Smooth muscle cell (in vitro differentiated cells): ENCODE results near the gene DNAAF6. TPM values are rescaled to one million over a fixed set of nuclear protein-coding genes. Genes with fewer than 3 reads are reported as not detected.

Source experiments
- DNase-seq: peaks from one replicate; lab custom pipeline; 2025; ENCODE audit not compliant: unreplicated experiment; lab: John Stamatoyannopoulos, UW
- H2AFZ ChIP-seq: fragments of 200-600 bp; sonication (generic); 2 replicates; pipeline ENCODE4 v1.6.0; 2016; ENCODE audit warnings: antibody characterized with exemption, low read depth, mild to moderate bottlenecking
- H3F3A ChIP-seq: fragments of 200-600 bp; sonication (generic); 2 replicates; pipeline ENCODE4 v1.6.0; 2017; ENCODE audit warnings: antibody characterized with exemption, low read depth
- H3K27ac ChIP-seq: fragments of 200-600 bp; sonication (generic); 2 replicates; pipeline ENCODE4 v1.5.1; 2016; ENCODE audit warnings: low read depth, mild to moderate bottlenecking
- H3K27me3 ChIP-seq: fragments of 200-600 bp; sonication (generic); 2 replicates; pipeline ENCODE4 v1.6.1; 2016; ENCODE audit warnings: low read depth, mild to moderate bottlenecking
- H3K36me3 ChIP-seq: fragments of 200-600 bp; sonication (generic); 2 replicates; pipeline ENCODE4 v1.5.1; 2016; ENCODE audit warnings: low read depth
- H3K4me1 ChIP-seq: fragments of 200-600 bp; sonication (generic); 2 replicates; pipeline ENCODE4 v1.5.1; 2016; ENCODE audit warnings: low read depth
- H3K4me2 ChIP-seq: fragments of 200-600 bp; sonication (generic); 2 replicates; pipeline ENCODE4 v1.6.0; 2016; ENCODE audit warnings: mild to moderate bottlenecking
- H3K4me3 ChIP-seq: fragments of 200-600 bp; sonication (generic); 2 replicates; pipeline ENCODE4 v1.5.1; 2016; ENCODE audit warnings: mild to moderate bottlenecking
- H3K79me2 ChIP-seq: fragments of 200-600 bp; sonication (generic); 2 replicates; pipeline ENCODE4 v1.6.0; 2016; ENCODE audit warnings: low read depth, mild to moderate bottlenecking
- H3K9ac ChIP-seq: fragments of 200-600 bp; sonication (generic); 2 replicates; pipeline ENCODE4 v1.6.0; 2016; ENCODE audit warnings: low read depth
- H3K9me3 ChIP-seq: fragments of 200-600 bp; sonication (generic); replicated peaks from 2 replicates; pipeline ENCODE4 v1.5.1; 2016; ENCODE audit warnings: low read depth
- H4K20me1 ChIP-seq: fragments of 200-600 bp; sonication (generic); 2 replicates; pipeline ENCODE4 v1.6.0; 2016; ENCODE audit warnings: low read depth
- WGBS: methylation state at CpG from one replicate; pipeline ENCODE4 v1.1.7; 2016; ENCODE audit warnings: low lambda C conversion rate; 5-methylcytosine and 5-hydroxymethylcytosine counted together
- polyA plus RNA-seq: library from polyadenylated mRNA; unstranded; fragments of >200 nt; fragmentation: Nextera tagmentation; extraction: Ambion mirVana; gene quantifications from 2 replicates; pipeline ENCODE4 v1.2.1, GENCODE V29; 2016
- total RNA-seq: library from RNA; depleted of rRNA; stranded (reverse); fragments of >200 nt; gene quantifications from 2 replicates; pipeline ENCODE4 v1.2.3, GENCODE V29; 2014
- TF ChIP-seq, protein P1 (sequence below): fragments of 200-600 bp; sonication (generic); IDR thresholded peaks from 2 replicates; pipeline ENCODE4 v1.5.1; 2017; ENCODE audit warnings: borderline replicate concordance, mild to moderate bottlenecking, antibody characterized with exemption; ENCODE audit not compliant: insufficient read depth, poor library complexity, severe bottlenecking

DNAAF6 gene
- total and polyA plus RNA-seq, 2 experiments from 2014 or later = not detected

DNA sequence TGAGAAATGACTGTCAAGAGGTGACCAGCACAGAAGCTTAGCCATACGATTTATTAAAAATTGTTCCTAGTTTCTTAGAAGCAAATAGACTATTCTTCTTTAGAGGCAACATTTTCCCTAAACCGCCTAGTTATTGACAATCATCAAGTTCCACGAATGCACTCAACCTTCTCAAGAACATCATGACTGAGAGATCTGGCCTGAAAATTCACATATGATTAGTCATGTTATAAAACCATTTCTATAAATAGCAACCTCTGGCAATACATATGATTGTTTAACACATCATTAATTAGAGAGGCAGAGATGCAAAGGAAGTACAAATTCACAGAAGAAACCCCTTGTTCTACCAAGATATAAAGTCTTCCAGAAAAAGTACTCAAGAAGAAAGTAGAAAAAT, 6.9 kb upstream of the DNAAF6 start:
- TF ChIP-seq, protein P1, sequence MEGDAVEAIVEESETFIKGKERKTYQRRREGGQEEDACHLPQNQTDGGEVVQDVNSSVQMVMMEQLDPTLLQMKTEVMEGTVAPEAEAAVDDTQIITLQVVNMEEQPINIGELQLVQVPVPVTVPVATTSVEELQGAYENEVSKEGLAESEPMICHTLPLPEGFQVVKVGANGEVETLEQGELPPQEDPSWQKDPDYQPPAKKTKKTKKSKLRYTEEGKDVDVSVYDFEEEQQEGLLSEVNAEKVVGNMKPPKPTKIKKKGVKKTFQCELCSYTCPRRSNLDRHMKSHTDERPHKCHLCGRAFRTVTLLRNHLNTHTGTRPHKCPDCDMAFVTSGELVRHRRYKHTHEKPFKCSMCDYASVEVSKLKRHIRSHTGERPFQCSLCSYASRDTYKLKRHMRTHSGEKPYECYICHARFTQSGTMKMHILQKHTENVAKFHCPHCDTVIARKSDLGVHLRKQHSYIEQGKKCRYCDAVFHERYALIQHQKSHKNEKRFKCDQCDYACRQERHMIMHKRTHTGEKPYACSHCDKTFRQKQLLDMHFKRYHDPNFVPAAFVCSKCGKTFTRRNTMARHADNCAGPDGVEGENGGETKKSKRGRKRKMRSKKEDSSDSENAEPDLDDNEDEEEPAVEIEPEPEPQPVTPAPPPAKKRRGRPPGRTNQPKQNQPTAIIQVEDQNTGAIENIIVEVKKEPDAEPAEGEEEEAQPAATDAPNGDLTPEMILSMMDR = no peak

DNA sequence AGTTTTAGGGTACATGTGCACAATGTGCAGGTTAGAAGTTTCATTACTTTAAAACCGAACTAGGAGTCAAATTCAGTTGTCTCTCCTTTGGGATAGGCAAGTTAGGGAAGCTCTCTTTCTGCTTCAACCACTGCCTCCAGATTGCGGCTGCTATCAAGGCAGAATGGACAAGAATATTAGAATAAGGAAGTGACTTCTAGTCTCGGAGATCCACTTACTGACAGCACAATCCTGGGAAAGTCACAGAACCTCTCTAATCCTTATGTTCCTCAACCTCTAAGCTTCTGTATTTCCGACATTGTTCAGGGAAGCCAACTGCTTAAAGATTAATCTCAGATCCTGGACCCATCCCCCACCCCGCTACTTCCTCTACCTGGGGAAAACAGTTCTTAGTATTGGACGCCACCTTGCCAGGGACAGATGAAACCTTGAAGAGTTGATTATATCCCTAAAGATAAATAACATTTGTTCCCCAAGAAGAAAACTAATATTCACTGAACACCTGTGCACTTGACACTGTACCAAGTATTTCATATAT, 2.3 kb upstream of the DNAAF6 start:
- Histone ChIP-seq H3K9ac (no peak overlapping the region), H4K20me1 (no peaks in the 10 kb centered on the region), H3K4me2 (no peak overlapping the region), H3K4me1 (no peaks in the 10 kb centered on the region), H3K27ac (no peak overlapping the region), H2AFZ (no peak overlapping the region), H3F3A (no peaks in the 10 kb centered on the region), H3K9me3 (no peaks in the 10 kb centered on the region), H3K4me3 (no peak overlapping the region), H3K79me2 (no peaks in the 10 kb centered on the region), H3K27me3 (no peaks in the 10 kb centered on the region), H3K36me3 (no peaks in the 10 kb centered on the region)
- 84% methylated on average over 6 of the region's 6 CpGs for WGBS
- DNase-seq = no peak
- TF ChIP-seq, protein P1 = no peak

More for the DNA sequence above, 6.9 kb upstream of the DNAAF6 start:
- H2AFZ ChIP-seq = no peak overlapping the region
- no peak for DNase-seq
- H3F3A ChIP-seq = no peaks in the 10 kb centered on the region
- H3K4me2 ChIP-seq = no peak overlapping the region
- H3K4me3 ChIP-seq = no peak overlapping the region
- 59% methylated on average over 3 of the region's 3 CpGs for WGBS
- no peaks in the 10 kb centered on the region for H3K4me1 ChIP-seq
- H3K79me2 ChIP-seq = no peaks in the 10 kb centered on the region
- no peaks in the 10 kb centered on the region for H3K27me3 ChIP-seq
- no peak overlapping the region for H3K27ac ChIP-seq
- no peaks in the 10 kb centered on the region for H3K36me3 ChIP-seq
- no peaks in the 10 kb centered on the region for H3K9me3 ChIP-seq
- H3K9ac ChIP-seq = no peak overlapping the region
- H4K20me1 ChIP-seq = no peaks in the 10 kb centered on the region

DNA sequence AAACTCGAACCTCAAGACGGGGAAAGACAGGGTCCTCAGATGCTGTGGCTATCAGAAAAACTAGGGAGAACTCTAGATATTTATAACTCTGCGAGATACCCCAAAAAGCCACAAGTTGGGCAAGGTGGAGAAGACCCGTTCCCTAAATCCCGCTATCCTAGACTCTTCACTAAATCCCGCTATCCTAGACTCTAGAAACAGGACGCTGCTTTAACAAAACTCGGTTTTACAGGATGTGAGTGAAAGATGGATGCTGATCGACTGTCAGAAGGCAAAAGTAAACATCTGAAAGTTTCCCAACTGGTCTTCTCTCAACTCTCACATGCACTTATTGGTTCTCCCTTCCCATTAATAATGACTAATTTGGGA, 270 bp downstream of the DNAAF6 start:
- TF ChIP-seq, protein P1 = no peak
- Histone ChIP-seq H3K79me2 (no peaks in the 10 kb centered on the region), H4K20me1 (no peaks in the 10 kb centered on the region), H3F3A (no peaks in the 10 kb centered on the region), H2AFZ (no peak overlapping the region), H3K4me2 (peak overlapping the region; percentile 85), H3K36me3 (no peaks in the 10 kb centered on the region), H3K9ac (no peak overlapping the region), H3K4me3 (peak overlapping the region; percentile 54), H3K4me1 (no peaks in the 10 kb centered on the region), H3K27ac (no peak overlapping the region), H3K27me3 (no peaks in the 10 kb centered on the region), H3K9me3 (no peaks in the 10 kb centered on the region)
- 65% methylated on average over 9 of the region's 9 CpGs for WGBS
- no peak for DNase-seq

DNA sequence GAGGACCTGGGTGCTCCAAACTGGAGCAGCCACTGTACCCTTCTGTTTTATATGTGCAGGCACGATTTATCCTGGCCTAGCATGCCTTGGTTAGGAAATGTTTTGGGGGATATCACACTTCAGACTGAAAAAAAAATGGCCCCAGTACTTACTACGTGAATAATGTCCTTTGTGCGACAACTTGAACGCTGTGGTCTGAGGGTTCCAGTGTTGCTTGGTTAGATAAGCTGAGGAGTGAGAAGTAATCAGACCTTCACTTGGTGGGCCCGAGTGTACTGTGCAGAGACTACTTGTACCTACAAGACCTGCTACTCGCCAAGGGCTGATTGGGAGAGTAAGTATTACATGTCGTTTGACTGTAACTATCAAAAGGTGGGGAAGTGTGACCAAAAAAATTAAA, 678 bp downstream of the DNAAF6 start:
- WGBS = 86% methylated on average over 7 of the region's 7 CpGs
- Histone ChIP-seq H3F3A (no peaks in the 10 kb centered on the region), H3K9me3 (no peaks in the 10 kb centered on the region), H3K4me2 (no peak overlapping the region), H3K4me3 (no peak overlapping the region), H3K4me1 (no peaks in the 10 kb centered on the region), H3K27ac (no peak overlapping the region), H3K27me3 (no peaks in the 10 kb centered on the region), H2AFZ (no peak overlapping the region), H3K79me2 (no peaks in the 10 kb centered on the region), H3K9ac (no peak overlapping the region), H3K36me3 (no peaks in the 10 kb centered on the region), H4K20me1 (no peaks in the 10 kb centered on the region)
- TF ChIP-seq, protein P1 = no peak
- DNase-seq = no peak
